NCI-H1694 treated with DMSO at 0.1 percent for 48 hours (cell line): Measurements from ENCODE around the gene SDC4.
A peak's percentile ranks its signal among the peaks of the same experiment; 100 is the strongest.

ENCODE experiments used
- DNase-seq: peaks from one replicate; lab custom pipeline; 2025; lab: John Stamatoyannopoulos, UW

The SDC4 gene

GRCh38 chr20:45294659-45295058 is 53.6 kb downstream of the SDC4 start:
- DNase-seq = no peak

DNA sequence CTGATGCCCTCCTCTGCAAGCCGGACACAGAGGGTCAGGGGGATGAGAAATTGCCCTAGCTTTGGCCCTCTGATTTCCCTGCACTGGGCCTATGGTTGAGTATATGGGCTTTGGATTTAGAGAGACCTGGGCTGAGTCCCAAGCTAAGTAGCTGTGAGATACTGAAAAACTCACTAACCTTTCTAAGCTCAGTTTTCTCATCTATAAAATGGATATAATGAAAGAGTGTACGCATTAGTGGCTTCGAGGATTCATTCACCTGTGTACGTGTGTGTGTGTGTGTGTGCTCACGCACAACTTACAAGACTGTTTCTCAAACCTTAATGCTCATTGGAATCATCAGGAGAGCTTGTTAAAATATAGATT is 54.2 kb downstream of the SDC4 start:
- DNase-seq = no peak

DNA sequence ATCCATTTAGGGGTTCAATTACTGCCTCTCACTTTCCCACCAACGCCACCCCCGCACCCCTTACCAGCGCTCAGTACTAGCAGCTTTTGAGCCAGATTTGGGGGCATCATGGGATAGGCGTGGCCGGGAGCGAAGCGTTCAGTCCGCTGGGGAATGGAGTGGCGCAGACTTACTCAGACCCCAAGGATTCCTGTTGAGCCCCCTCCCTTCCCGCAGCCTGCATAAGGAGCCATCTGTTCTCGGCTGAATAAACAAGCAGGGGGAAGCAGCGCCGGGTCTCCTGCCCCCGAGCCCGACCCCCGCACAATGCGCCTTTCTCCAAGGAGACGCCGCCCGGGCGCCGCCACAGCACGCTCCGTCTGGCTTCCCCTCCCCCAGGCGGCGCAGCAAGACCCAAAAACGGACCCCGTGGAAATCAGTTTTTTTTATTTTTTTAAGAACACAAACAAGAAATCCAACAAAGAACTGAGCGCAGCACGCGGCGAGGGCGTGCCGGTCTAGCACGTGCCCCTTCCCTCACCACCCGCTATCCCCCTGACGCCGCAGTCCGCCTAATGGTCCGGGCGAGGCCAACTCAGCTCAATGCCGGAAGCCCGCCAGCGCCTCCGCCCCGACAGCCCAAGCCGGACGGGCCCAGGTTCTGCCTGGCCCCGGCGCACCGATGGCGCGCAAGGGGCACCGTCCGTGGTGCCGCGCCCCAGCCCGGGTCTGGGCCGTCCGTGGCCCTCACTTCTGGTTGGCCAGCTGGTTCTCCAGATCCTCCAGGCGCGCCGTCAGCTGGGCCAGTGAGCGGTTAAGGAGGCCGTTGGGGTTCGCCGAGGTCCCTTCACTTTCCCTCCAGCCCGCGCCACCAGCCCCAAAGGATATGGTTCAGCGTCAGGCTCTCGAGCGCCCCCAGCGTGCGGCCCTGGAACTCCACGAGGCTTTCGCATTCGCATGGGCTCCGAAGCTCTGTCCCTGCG is 54.9 kb downstream of the SDC4 start:
- peak; percentile 32 for DNase-seq

- no peak for DNase-seq
Observed at GRCh38 chr20:45292343-45292742, 55.9 kb downstream of the SDC4 start.

- no peak for DNase-seq
Observed at GRCh38 chr20:45291526-45291925, 56.7 kb downstream of the SDC4 start.

DNA sequence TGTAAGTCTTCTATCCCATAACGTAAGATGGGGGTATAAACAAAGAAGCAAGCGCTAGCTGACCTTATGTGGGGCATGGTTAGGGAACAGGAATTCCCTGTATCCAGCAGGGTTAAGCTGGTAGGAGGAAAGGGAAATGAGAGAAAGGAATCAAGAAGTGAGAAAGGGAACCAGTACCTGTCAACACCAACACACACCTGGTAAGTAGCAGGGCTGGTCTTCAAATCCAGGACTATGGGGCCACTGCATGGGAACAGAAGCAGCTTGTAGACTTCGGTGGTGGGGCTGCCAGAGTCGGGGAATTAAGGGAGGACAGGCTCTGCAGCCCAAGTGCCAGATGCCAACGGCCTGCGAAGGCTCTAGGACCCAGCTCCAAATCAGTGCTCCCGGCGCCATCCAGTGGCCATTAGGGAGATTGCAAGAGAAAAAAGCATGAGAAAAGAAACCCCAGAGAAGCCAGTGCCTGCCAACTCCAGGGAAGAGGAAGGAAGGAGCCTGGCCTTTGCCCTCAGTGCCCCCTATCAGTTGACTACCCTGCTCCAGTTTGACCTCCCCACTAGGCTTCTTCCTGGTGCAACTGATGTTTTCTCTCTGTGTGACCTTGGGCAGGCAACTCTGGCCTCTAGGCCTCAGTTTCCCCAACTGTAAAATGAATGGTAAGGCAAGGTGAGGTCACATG is 57.4 kb downstream of the SDC4 start:
- peak; percentile 63 for DNase-seq

GRCh38 chr20:45289942-45290676 is 58.1 kb downstream of the SDC4 start:
- no peak for DNase-seq

GRCh38 chr20:45288860-45289259 is 59.4 kb downstream of the SDC4 start:
- no peak for DNase-seq

GRCh38 chr20:45288376-45288775 is 59.8 kb downstream of the SDC4 start:
- no peak for DNase-seq

DNA sequence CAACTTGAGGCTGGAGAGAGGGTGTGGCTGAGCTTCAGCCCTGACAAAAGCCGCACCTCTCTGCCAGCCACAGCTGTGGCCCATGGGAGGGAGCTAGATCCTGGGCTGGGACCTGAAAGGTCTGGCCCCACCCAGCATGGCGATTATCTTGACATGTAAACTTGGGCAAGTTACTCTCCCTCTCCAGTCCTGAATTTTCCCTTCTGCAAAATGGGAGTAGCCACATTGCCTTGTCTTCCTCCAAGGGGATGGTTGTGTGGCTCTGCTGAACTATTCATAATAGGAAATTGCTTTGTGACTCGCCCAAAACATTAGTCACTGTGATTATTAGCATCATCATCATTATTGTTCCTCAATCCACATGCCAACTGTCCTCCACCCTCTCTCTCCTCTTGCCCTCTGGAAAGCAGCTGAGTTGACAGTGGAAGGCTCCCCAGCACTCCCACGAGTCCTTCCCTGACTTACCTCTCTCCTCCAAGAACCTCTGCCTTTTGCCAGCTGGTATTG is 64.6 kb downstream of the SDC4 start:
- DNase-seq = no peak

DNA sequence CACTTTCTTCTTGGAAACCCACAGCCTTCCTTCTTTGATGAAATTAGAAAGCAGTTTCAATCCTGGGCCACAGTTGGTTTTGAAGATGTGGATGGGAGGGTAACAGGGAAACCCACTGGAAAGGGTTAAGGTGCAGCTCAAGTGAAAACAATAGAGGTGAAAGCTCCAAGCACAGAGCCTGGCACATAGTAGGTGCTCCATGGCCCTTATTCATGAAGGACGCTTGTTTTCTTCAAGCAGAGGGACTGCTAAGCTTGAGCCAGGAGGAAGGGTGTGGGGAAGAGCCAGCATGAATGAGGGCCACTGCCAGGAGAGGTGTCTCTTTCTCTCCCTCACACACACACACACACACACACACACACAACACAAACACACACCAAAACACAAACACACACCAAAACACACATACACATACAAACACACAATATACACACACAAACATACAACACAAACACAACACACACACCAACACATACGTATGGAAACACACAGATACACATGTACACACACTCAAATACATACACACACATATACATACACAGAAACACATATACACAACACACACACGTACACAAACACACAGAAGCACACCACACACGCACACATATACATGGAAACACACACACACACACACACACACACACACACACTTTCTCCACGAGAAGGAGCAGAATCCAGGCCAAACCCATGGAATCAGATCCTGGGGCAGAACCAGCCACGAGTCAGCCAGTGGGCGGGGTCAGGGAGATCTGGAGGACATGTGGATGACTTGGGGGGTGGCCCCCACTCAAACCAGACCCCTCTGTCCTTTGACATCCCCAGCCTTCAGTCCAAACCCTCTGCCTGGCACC is 65.3 kb downstream of the SDC4 start:
- no peak for DNase-seq

DNA sequence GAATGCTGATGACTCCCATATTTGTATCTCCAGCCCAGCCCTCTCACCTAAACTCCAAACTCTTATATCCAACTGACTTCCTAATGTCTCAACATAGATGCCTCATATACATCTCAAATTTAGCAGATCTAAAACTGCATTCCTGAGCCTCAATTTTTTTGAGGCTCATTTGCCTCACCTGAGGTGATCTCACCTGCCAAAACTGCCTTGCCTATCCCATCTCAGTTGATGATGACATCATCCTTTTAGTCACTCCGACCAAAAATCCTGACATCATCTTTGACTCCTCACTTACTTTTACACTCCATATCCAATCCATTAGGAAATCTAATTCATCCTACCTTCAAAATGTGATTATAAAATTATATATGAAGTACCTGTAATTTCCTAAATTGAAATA is 68.2 kb downstream of the SDC4 start:
- no peak for DNase-seq

GRCh38 chr20:45275338-45275737 is 72.9 kb downstream of the SDC4 start:
- no peak for DNase-seq
